ENCODE measurements around the gene SNX9.
"Not testable (repeated sequence)": the region's sequence is repeated elsewhere in the genome, so short reads cannot be mapped to it uniquely, and the experiment has no call there.

Gene SNX9

DNA sequence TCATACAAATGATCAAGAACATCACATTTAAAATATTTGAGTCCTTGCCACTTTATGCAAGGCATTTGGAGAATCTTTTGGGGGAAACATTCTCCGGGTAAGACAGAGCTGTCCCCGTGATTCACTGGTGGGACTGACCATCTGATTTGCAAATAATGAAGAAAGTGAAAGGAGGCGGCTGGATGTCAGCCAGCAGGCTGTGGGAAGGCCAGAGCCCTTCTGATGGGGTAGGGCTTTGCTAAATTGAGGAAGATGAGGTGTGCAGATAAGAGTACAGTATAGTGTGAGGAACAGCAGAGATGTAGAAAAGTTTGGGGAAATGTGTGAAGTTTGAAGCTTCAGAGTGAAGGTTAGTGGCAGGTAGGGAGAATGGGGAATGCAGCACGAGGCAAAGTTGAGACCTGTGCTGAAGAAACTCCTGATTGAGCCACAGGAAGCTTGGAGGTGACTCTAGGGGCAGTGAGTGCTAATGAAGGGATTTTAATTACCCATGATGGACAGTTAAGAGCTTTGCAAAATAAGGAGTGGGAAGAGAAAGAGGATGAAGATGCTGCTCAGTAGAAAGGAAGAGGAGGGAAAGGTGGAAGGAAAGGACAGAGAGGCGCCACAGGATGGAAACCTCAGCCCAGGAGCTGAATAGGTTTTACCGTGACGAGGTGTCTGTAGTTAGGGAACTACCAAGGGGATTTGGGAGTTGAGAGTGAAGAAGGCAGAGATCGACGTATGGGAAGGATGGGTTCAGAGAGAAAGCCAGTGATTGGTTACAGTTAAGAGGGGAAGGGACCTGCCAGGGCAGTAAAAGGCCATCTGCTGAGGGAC is 68.7 kb downstream of the SNX9 start:
- no peak for DNase-seq

GRCh38 chr6:157892363-157892877 is 69.4 kb downstream of the SNX9 start:
- no peak for DNase-seq

DNA sequence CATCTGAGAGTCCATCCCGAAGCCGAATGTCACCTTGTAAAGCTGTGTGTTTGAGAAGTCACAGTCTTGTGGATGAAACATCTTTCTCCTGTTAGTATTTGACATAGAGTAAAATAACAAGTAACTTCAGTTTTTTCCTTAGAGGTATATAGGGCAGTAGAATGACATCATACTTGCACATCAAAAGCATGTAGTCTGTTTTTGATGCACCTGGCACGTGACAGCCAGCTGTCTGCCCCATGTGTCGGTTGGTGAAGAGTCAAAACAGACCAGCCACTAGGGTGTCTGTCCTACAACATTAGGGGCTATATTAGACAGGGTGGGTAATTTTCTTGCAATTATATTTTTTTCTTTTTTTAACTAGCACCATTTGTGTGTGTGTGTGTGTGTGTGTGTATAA is 70.2 kb downstream of the SNX9 start:
- no peak for DNase-seq

GRCh38 chr6:157895585-157895984 is 72.5 kb downstream of the SNX9 start:
- no peak for DNase-seq

DNA sequence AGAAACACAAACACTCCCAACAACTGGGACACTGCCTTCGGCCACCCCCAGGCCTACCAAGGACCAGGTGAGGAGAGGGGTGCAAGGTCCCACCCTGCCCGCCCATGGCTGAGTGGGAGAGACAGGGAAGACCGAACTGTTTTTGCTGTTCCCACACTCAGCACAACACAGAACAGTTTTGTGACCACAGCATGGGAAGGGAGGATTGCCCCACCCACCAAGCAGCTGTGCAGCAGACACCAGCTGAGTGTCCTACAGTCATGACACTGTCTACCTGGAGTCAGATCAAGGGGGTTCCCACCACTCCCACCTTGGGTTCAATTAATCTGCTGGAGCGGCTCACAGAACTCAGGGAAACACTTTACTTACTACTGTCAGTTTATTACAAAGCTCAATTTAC is 73.9 kb downstream of the SNX9 start:
- DNase-seq, result no peak

DNA sequence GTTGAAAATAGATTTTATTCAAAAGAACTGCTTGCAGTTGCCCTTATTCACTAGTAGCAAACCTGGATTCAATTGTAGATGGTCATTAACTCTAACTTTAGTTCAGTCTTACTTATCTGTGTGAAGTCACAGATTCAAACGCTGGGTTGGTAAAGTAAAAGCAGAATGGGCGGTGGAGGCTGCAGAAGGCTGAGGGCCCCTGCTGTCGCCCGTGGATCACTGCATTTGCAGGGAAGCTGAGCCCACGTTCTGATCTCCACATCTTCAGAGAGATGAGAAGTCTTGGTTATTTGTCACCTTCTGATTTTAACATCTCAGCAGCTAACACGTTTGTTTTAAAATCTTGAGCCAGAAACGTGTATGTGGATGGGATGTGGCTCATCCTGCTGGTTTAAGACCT is 75.1 kb downstream of the SNX9 start:
- no peak for DNase-seq

GRCh38 chr6:157898640-157899039 is 75.6 kb downstream of the SNX9 start:
- DNase-seq, result no peak

DNA sequence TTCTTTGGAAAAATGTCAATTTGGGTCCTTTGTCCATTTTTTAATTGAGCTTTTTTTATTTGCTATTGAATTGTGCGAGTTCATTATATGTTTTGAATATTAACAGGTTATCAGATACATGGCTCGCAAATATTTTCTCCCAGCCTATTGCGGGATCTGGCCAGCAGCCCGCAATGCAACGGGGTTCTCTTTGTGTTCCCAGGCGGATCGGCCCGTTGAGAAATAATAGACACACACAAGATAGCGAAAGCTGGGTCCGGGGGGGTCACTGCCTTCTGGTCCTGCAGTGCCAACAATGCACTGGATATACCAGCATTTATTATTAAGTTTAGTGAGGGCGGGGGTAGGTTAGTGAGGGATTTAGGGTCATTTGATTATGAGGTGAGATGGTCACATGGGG is 77.2 kb downstream of the SNX9 start:
- not testable (repeated sequence) for DNase-seq

DNA sequence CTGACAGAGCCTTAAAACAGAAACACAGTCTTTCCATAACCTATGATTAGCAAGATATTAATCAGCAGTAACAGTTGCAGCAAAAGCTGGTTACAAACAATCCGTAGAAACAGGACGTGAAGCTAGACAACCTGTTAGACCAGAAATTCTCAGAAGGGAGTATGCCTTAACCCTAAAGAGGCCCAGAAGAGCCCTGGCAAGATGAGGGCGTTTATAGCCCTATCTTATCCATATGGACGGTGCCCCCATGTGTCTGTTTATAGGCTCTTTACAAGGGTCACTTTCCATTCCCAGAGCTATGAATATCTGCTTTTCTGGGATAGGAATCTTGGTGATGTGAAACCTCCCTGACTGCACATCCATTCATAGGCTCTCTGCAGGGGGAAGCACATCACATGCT is 77.7 kb downstream of the SNX9 start:
- not testable (repeated sequence) for DNase-seq

DNA sequence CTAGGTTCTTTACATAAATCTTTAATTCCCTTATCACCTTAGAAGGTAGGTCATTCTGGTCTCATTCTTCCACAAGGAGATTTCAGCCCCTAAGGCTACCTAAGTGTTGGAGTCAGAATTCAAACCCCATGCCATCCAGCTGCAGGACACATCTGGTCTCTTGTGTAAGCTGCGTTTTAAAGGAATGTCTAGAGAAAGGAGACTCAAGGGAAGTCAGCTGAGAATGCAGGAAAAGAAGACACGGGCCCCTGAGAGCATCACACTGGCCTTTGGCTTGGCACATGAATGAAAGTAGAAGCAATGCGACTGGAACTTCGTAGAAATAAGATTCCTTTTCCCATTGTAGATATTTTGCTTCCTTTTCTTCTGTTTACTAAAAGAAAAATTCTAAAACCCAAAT is 82.0 kb downstream of the SNX9 start:
- DNase-seq, result no peak

GRCh38 chr6:157905590-157906342 is 82.7 kb downstream of the SNX9 start:
- no peak for DNase-seq

GRCh38 chr6:157906537-157907061 is 83.6 kb downstream of the SNX9 start:
- no peak for DNase-seq

GRCh38 chr6:157907651-157908050 is 84.6 kb downstream of the SNX9 start:
- no peak for DNase-seq

GRCh38 chr6:157908369-157909281 is 85.6 kb downstream of the SNX9 start:
- DNase-seq, result no peak

GRCh38 chr6:157909282-157909664 is 86.2 kb downstream of the SNX9 start:
- DNase-seq, result no peak

- DNase-seq, result no peak
Observed at GRCh38 chr6:157911278-157911677, 88.2 kb downstream of the SNX9 start.

DNA sequence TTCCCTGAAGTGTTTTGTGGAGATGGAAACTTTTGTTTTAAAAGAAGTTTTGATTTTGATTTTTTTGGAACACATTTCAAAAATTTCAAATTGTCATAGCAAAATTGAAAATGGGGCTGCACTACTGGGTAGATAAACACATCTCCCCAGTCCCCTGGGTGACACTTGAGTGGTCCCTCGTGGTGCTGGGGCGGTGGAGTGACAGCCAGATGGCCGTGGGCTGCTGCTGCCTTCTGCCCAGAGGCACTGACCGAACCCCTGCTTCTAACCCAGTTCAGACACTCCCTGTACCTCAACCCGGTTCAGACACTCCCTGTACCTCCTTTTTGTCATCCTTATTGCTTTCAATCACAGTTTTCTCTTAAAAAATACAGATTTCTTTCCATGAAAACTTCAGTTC is 88.7 kb downstream of the SNX9 start:
- no peak for DNase-seq

GRCh38 chr6:157912326-157912725 is 89.3 kb downstream of the SNX9 start:
- DNase-seq, result no peak

GRCh38 chr6:157921685-157922367 is 98.8 kb downstream of the SNX9 start:
- no peak for DNase-seq

DNA sequence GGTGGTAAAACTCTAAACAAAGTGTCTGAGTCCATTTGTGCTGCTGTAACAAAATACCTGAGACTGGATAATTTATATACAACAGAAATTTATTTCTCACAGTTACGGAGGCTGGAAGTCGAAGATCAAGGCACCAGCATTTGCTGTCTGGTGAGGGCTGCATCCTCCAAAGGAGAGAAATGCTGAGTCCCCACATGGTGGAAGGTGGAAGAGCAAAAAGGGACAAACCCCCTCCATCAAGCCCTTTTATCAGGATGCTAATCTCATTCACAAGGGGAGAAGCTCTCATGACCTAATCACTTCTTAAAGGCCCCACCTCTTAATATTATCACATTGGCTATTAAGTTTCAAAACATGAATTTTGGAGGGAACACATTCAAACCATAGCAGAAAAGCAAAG is 102.7 kb downstream of the SNX9 start:
- no peak for DNase-seq

- no peak for DNase-seq
Observed at GRCh38 chr6:157927011-157927410, 104.0 kb downstream of the SNX9 start.

DNA sequence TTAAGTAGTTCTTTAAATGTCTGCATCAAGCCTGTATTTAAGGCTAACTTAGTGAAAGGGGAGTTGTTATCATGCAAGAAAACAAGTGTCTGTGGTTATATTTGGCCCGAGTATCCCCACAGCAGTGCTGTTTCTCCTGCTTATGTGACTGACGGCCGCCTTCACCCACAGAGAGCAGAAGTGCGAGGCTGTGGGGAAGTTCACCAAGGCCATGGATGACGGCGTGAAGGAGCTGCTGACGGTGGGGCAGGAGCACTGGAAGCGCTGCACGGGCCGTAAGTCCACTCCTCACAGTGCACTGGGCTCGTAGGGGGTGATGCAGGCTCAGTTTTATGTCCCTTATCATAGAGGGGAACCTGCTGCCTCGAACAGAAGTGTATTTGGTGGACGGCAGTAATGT is 105.4 kb downstream of the SNX9 start:
- no peak for DNase-seq

Data from islet precursor cell (in vitro differentiated cells).